GM06990 (cell line): ENCODE measurements around the gene FIG4.
"Not testable (repeated sequence)": the region's sequence is repeated elsewhere in the genome, so short reads cannot be mapped to it uniquely, and the experiment has no call there.

ENCODE experiments used
- DNase-seq: peaks from one replicate; pipeline ENCODE4 v3.0.0-alpha.2; 2011; ENCODE audit not compliant: insufficient read length; ENCODE audit errors: extremely low read depth
- H3K27me3 ChIP-seq: replicated peaks from 2 replicates; pipeline ENCODE4 v1.6.0; 2011; ENCODE audit warnings: low read length; ENCODE audit not compliant: control insufficient read depth, insufficient read depth
- H3K36me3 ChIP-seq: 2 replicates; pipeline ENCODE4 v1.5.1; 2011; ENCODE audit warnings: low read length; ENCODE audit not compliant: control insufficient read depth, insufficient read depth
- H3K4me3 ChIP-seq: replicated peaks from 2 replicates; pipeline ENCODE4 v1.5.1; 2011; ENCODE audit warnings: low read depth, mild to moderate bottlenecking, control low read depth, low read length
- CTCF ChIP-seq: IDR thresholded peaks from 2 replicates; pipeline ENCODE4 v1.5.1; 2011; ENCODE audit warnings: low read length, control low read depth, mild to moderate bottlenecking, inconsistent platforms; ENCODE audit not compliant: insufficient read depth, poor library complexity, severe bottlenecking

Gene FIG4

GRCh38 chr6:109852713-109853112, 161.6 kb downstream of the FIG4 start:
- no peak for DNase-seq
- no peaks in the 10 kb centered on the region for H3K27me3 ChIP-seq
- H3K4me3 ChIP-seq = no peak overlapping the region
- TF ChIP-seq CTCF = no peak
- no peaks in the 10 kb centered on the region for H3K36me3 ChIP-seq

- DNase-seq = no peak
- H3K4me3 ChIP-seq = no peak overlapping the region
- H3K36me3 ChIP-seq = no peaks in the 10 kb centered on the region
- H3K27me3 ChIP-seq = no peaks in the 10 kb centered on the region
- TF ChIP-seq CTCF = no peak
Measured at GRCh38 chr6:109853426-109853825, 162.3 kb downstream of the FIG4 start.

DNA sequence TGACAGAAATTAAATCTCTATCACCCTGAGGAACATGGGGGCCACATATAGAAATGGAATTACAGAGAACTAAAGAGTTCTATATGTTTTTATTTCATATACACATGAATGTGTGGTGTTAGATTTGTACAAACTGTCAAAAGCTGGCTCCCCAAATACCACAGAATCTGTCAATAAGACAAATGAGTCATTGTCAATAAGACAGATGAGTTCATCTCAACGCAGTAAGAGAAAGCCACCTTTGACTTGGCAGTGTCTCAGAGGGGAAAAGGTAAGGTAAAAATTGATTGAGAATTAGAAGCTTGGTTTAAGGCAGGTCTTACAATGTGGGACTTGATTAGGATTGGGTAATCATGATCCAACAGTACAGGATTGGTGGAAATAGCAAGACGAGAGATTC, 162.9 kb downstream of the FIG4 start:
- H3K4me3 ChIP-seq = no peak overlapping the region
- H3K36me3 ChIP-seq = no peaks in the 10 kb centered on the region
- no peaks in the 10 kb centered on the region for H3K27me3 ChIP-seq
- no peak for TF ChIP-seq CTCF
- DNase-seq = no peak

GRCh38 chr6:109854541-109855308, 163.6 kb downstream of the FIG4 start:
- H3K27me3 ChIP-seq = no peaks in the 10 kb centered on the region
- DNase-seq = no peak
- TF ChIP-seq CTCF = no peak
- H3K4me3 ChIP-seq = no peak overlapping the region
- H3K36me3 ChIP-seq = no peaks in the 10 kb centered on the region

- not testable (repeated sequence) for H3K4me3 ChIP-seq, H3K27me3 ChIP-seq, H3K36me3 ChIP-seq, DNase-seq
Measured at GRCh38 chr6:109855476-109856040, 164.5 kb downstream of the FIG4 start.

DNA sequence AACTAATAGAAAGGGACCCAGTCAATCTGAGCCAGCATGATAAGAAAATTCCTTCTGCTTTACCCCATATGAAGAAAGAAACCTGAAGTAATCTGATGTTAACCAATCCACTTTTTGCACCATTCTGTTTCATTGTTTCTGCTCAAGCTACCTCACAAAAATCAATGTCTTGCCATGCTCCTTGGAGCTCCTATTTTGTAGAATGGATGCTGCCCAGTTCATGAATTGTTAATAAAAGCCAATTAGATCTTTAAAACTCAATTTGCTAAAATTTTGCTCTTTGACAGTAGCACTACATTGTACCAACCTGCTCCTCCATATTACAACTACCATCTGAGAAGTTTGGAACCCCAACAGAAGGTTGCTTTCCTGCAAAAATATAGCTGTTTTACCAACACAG, 170.8 kb downstream of the FIG4 start:
- Histone ChIP-seq H3K4me3 (no peak overlapping the region), H3K36me3 (no peaks in the 10 kb centered on the region), H3K27me3 (no peaks in the 10 kb centered on the region; the same call in 1 of the 2 replicates)
- TF ChIP-seq CTCF = no peak
- DNase-seq = no peak
